HG03196 (cell line): Measurements from ENCODE around the gene ISCA1.

Source experiments
- ATAC-seq: cut with Tn5 transposase; IDR thresholded peaks from one replicate; pipeline ENCODE4 v1.9.1; 2021; ENCODE audit not compliant: unreplicated experiment

Gene ISCA1

GRCh38 chr9:86238861-86239770 is 43.2 kb downstream of the ISCA1 start:
- ATAC-seq: no peak

GRCh38 chr9:86230858-86231257 is 51.5 kb downstream of the ISCA1 start:
- no peak for ATAC-seq

- no peak for ATAC-seq
Measured at GRCh38 chr9:86222667-86223066, 59.7 kb downstream of the ISCA1 start.

DNA sequence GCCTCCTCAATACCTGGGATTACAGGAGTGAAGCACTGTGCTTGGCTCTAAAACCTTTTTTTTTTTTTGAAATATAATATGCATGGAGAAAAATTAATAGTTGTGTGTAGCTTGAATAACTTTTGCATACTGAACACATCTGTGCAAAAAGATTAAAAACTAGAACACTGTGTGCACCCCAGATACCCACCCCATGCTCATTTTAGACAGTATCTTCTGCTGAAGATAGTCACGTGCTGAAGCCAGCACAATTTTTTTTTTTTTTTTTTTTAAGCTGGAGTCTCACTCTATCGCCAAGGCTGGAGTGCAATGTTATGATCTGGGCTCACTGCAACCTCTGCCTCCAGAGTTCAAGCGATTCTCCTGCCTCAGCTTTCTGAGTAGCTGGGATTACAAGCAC is 62.7 kb downstream of the ISCA1 start:
- no peak for ATAC-seq

DNA sequence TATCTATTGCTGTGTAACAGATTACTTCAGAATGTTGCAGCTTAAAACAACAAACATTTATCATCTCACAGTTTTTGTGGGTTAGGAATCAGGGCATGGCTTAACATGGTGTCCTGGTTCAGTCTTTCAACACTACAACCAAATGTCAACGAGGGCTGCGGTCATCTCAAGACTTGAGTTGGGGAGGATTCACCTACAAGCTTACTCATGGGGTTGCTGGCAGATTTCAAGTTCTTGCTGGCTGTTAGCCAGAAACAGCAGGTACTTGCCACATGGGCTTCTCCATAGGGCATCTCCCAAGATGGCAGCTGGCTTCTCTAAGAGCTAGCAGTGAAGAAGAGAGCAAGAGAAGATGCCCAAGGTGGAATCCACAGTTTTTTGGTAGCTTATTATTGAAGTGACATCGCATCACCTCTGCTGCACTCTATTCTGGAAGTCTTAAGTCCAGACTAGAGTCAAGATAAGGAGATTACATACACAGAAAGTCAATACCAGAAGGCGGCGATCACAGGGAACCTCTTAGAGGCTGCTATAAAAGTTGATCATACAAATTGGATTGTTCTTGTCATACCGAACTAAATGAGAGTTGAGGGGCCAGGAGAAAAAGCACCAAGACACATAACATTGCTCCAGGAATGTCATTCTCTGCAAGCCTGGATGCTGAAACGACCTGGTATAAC is 65.1 kb downstream of the ISCA1 start:
- no peak for ATAC-seq
